Measurements from ENCODE around the gene RNF41.

GRCh38 chr12:56257071-56257470 lies 35.3 kb upstream of the RNF41 start:
- TF ChIP-seq YY1 (IDR thresholded peaks at IDR 0.05; ENCODE audit: insufficient read depth, insufficient read length) (no peak), ZNF274 (IDR thresholded peaks at IDR 0.05; ENCODE audit: low read depth, low read length) (no peak), SUZ12 (IDR thresholded peaks at IDR 0.05; ENCODE audit: extremely low read depth, insufficient read depth, insufficient read length) (no peak)
